SK-N-SH (cell line): Measurements from ENCODE around the gene ZNF319. TPM values are rescaled to one million over a fixed set of nuclear protein-coding genes. Genes with fewer than 3 reads are reported as not detected.

Source experiments
- CTCF ChIA-PET: fragments of 300-600, 350-600 bp; formaldehyde crosslinking; extraction: SDS; loops from one replicate; lab custom pipeline; 2021; lab: Yijun Ruan, JAX
- POLR2A ChIA-PET: fragments of 350-600 bp; sonication (Branson Sonifier 250); formaldehyde crosslinking; extraction: SDS; loops from one replicate; lab custom pipeline; 2020; ENCODE audit warnings: antibody characterized with exemption, inconsistent platforms; lab: Yijun Ruan, JAX
- DNase-seq: peaks from one replicate; pipeline ENCODE4 v3.0.0; 2012
- H2AFZ ChIP-seq: fragments of 200-600 bp; sonication (generic); 2 replicates; pipeline ENCODE4 v1.8.1; 2016; ENCODE audit warnings: antibody characterized with exemption, mild to moderate bottlenecking, low read depth
- H3F3A ChIP-seq: fragments of 200-600 bp; sonication (generic); replicated peaks from 2 replicates; pipeline ENCODE3; 2016; ENCODE audit warnings: antibody characterized with exemption, mild to moderate bottlenecking; ENCODE audit not compliant: insufficient read depth
- H3K27ac ChIP-seq, 2 experiments: fragments of 200-500 bp in 1 of 2; fragments of 200-600 bp in 1 of 2; sonication (Bioruptor generic) in 1 of 2; sonication (generic), shearing (Covaris generic) in 1 of 2; 2 replicates each; pipeline versions ENCODE4 v1.5.1 to v1.6.1; 2014 to 2016; ENCODE audit warnings: low read depth in 2 of 2, inconsistent platforms in 1 of 2, low read length in 1 of 2, mild to moderate bottlenecking in 1 of 2, mixed read lengths in 1 of 2
- H3K27me3 ChIP-seq: fragments of 200-600 bp; sonication (generic), shearing (Covaris generic); 2 replicates; pipeline ENCODE4 v1.6.1; 2016; ENCODE audit warnings: mixed run types; ENCODE audit not compliant: insufficient read depth
- H3K36me3 ChIP-seq, 2 experiments: fragments of 200-500 bp in 1 of 2; fragments of 200-600 bp in 1 of 2; sonication (Bioruptor generic) in 1 of 2; sonication (generic) in 1 of 2; replicated peaks in 1 of 2; 2 replicates each; pipeline versions ENCODE3 to v1.5.1; 2014 to 2016; ENCODE audit warnings: low read length in 1 of 2, mild to moderate bottlenecking in 1 of 2; ENCODE audit not compliant: insufficient read depth in 2 of 2, control insufficient read depth in 1 of 2
- H3K4me1 ChIP-seq, 2 experiments: fragments of 200-500 bp in 1 of 2; fragments of 200-600 bp in 1 of 2; sonication (Bioruptor generic) in 1 of 2; sonication (generic), shearing (Covaris generic) in 1 of 2; 2 replicates each; pipeline versions ENCODE4 v1.5.1 to v1.6.1; 2014 to 2016; ENCODE audit warnings: low read depth in 1 of 2, low read length in 1 of 2, mixed run types in 1 of 2; ENCODE audit not compliant: insufficient read depth in 2 of 2, control insufficient read depth in 1 of 2
- H3K4me2 ChIP-seq: fragments of 200-600 bp; sonication (generic), shearing (Covaris generic); 2 replicates; pipeline ENCODE4 v1.6.1; 2017; ENCODE audit warnings: mixed run types
- H3K4me3 ChIP-seq, 2 experiments: fragments of 200-500 bp in 1 of 2; fragments of 200-600 bp in 1 of 2; sonication (Bioruptor generic) in 1 of 2; sonication (generic), shearing (Covaris generic) in 1 of 2; 2 replicates each; pipeline versions ENCODE4 v1.5.1 to v1.8.1; 2014 to 2016; ENCODE audit warnings: low read depth in 2 of 2, inconsistent platforms in 1 of 2, low read length in 1 of 2, mild to moderate bottlenecking in 1 of 2, mixed read lengths in 1 of 2, moderate library complexity in 1 of 2
- H3K79me2 ChIP-seq: fragments of 200-600 bp; sonication (generic); 2 replicates; pipeline ENCODE4 v1.8.1; 2017; ENCODE audit warnings: mild to moderate bottlenecking; ENCODE audit not compliant: insufficient read depth
- H3K9ac ChIP-seq: fragments of 200-600 bp; sonication (generic); 2 replicates; pipeline ENCODE4 v1.6.1; 2017; ENCODE audit warnings: mixed run types
- H3K9me2 ChIP-seq: fragments of 200-600 bp; sonication (generic); 2 replicates; pipeline ENCODE4 v1.6.1; 2017; ENCODE audit warnings: mixed run types
- H3K9me3 ChIP-seq: fragments of 200-600 bp; sonication (generic); 2 replicates; pipeline ENCODE4 v1.6.1; 2017; ENCODE audit warnings: mixed run types, mild to moderate bottlenecking, moderate library complexity
- H4K20me1 ChIP-seq: fragments of 200-600 bp; sonication (generic); 2 replicates; pipeline ENCODE4 v1.6.1; 2017; ENCODE audit warnings: mild to moderate bottlenecking, mixed run types; ENCODE audit not compliant: insufficient read depth
- CHD2 ChIP-seq: fragments of 150-350 bp; IDR thresholded peaks from 2 replicates; pipeline ENCODE4 v1.6.1; 2018; ENCODE audit warnings: low read length; ENCODE audit not compliant: partially characterized antibody
- EP300 ChIP-seq, 2 experiments: IDR thresholded peaks; 2 replicates each; pipeline versions ENCODE4 v1.4.0 to v1.6.1; 2012; ENCODE audit warnings: borderline replicate concordance in 1 of 2, low read depth in 1 of 2, low read length in 1 of 2
- EZH2phosphoT487 ChIP-seq: fragments of 200-600 bp; sonication (generic); IDR thresholded peaks from 2 replicates; pipeline ENCODE4 v1.6.1; 2017; ENCODE audit warnings: low read depth, mixed run types, mild to moderate bottlenecking, antibody characterized with exemption, moderate library complexity, borderline replicate concordance
- JUND ChIP-seq: IDR thresholded peaks from 2 replicates; pipeline ENCODE4 v1.4.0; 2012
- RAD21 ChIP-seq: IDR thresholded peaks from 2 replicates; pipeline ENCODE4 v1.6.1; 2012; ENCODE audit warnings: mild to moderate bottlenecking, low read length
- RCOR1 ChIP-seq: fragments of 150-350 bp; IDR thresholded peaks from 2 replicates; pipeline ENCODE4 v1.6.1; 2017; ENCODE audit warnings: antibody characterized with exemption, low read length
- TAF1 ChIP-seq: IDR thresholded peaks from 2 replicates; pipeline ENCODE4 v1.6.1; 2012; ENCODE audit warnings: low read depth, mild to moderate bottlenecking, low read length, moderate library complexity, borderline replicate concordance
- TCF12 ChIP-seq: IDR thresholded peaks from 2 replicates; pipeline ENCODE4 v1.4.0; 2012
- TEAD4 ChIP-seq: IDR thresholded peaks from 2 replicates; pipeline ENCODE4 v1.4.0; 2012; ENCODE audit warnings: mild to moderate bottlenecking, borderline replicate concordance; ENCODE audit not compliant: insufficient read depth
- YY1 ChIP-seq: IDR thresholded peaks from 2 replicates; pipeline ENCODE4 v1.4.0; 2012; ENCODE audit warnings: low read depth, mild to moderate bottlenecking
- WGBS: methylation state at CpG from one replicate; pipeline ENCODE4 v1.1.6; 2017; ENCODE audit warnings: low lambda C conversion rate; 5-methylcytosine and 5-hydroxymethylcytosine counted together
- polyA plus RNA-seq, 3 experiments: library from polyadenylated mRNA; depleted of rRNA; stranded (reverse); fragments of >200 nt; gene quantifications; 2 replicates each; pipeline ENCODE4 v1.2.3, GENCODE V29; 2012
- TF ChIP-seq, protein P1 (sequence below): fragments of 200-600 bp; sonication (generic); IDR thresholded peaks from 2 replicates; pipeline ENCODE4 v1.6.1; 2017; ENCODE audit warnings: antibody characterized with exemption, mild to moderate bottlenecking, moderate library complexity
- TF ChIP-seq, protein P2 (sequence below): IDR thresholded peaks from 2 replicates; pipeline ENCODE4 v1.6.1; 2012; ENCODE audit warnings: mild to moderate bottlenecking, low read depth, low read length, moderate library complexity
- TF ChIP-seq, protein P3 (sequence below): fragments of 150-350 bp; IDR thresholded peaks from 2 replicates; pipeline ENCODE4 v1.6.1; 2017; ENCODE audit warnings: antibody characterized with exemption, low read length, low read depth, borderline replicate concordance
- TF ChIP-seq, protein P4 (sequence below): IDR thresholded peaks from 2 replicates; pipeline ENCODE4 v1.4.0; 2012; ENCODE audit warnings: low read depth

ZNF319 gene
- polyA plus RNA-seq, 1 of the 3 experiments (the other 2 are of a cell fraction), result 7.6 TPM

DNA sequence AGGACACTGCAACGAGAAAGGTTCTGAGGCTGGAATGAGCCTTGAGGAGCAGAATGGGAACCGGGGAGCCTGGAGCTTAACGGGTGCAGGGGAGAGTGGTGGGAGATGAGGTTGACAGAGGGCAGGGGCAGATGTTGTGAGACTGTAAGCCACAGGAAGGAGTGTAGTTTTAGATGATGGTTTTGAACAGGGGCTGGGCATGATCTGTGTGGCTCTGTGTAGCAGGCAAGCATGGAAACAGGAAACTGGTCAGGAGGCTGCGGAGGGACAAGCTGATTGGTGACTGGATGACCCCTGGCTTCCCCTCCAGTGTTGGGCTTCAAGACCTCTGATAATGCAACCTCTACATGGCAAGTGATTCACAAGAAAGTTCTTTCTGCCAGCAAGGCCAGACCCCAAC lies 28.2 kb downstream of the ZNF319 start (continued):
- TF ChIP-seq, protein P1, sequence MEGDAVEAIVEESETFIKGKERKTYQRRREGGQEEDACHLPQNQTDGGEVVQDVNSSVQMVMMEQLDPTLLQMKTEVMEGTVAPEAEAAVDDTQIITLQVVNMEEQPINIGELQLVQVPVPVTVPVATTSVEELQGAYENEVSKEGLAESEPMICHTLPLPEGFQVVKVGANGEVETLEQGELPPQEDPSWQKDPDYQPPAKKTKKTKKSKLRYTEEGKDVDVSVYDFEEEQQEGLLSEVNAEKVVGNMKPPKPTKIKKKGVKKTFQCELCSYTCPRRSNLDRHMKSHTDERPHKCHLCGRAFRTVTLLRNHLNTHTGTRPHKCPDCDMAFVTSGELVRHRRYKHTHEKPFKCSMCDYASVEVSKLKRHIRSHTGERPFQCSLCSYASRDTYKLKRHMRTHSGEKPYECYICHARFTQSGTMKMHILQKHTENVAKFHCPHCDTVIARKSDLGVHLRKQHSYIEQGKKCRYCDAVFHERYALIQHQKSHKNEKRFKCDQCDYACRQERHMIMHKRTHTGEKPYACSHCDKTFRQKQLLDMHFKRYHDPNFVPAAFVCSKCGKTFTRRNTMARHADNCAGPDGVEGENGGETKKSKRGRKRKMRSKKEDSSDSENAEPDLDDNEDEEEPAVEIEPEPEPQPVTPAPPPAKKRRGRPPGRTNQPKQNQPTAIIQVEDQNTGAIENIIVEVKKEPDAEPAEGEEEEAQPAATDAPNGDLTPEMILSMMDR, result no peak

DNA sequence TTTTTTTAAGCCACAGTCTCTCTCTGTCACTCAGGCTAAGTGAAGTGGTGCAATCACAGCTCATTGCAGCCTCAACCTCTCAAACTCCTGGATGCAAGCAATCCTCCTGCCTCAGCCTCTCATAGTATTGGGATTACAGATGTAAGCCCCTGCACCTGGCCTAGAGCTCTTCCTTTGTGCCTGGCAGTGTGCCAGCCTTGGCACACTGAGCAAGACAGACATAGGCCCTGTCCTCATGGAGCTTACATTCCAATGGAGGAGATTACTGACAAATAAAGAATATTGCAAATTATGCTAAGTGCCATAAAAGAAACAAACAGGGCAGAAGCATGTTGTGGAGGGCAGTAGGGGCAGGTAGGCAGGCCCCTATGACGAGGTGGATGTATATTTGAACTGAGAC lies 28.6 kb downstream of the ZNF319 start:
- Histone ChIP-seq H3K27me3 (no peaks in the 10 kb centered on the region; the same call in 1 of the 2 replicates), H3F3A (no peaks in the 10 kb centered on the region), H3K9ac (no peak overlapping the region), H3K9me3 (no peaks in the 10 kb centered on the region), H3K4me2 (no peak overlapping the region)
- no peak for TF ChIP-seq RAD21
- TF ChIP-seq CHD2, result no peak
- TF ChIP-seq, all 33 proteins: peak for 0
- Histone ChIP-seq H3K9me2 (no peaks in the 10 kb centered on the region), H3K36me3 (no peaks in the 10 kb centered on the region), H3K27ac (no peak overlapping the region), H3K4me1 (no peaks in the 10 kb centered on the region; a peak in 1 of 4 replicates), H3K79me2 (no peaks in the 10 kb centered on the region), H2AFZ (no peak overlapping the region), H4K20me1 (no peaks in the 10 kb centered on the region), H3K4me3 (no peak overlapping the region)
- WGBS, result 62% methylated on average over 1 of the region's 1 CpG
- ChIA-PET CTCF (interaction anchor here (0.6 to 1.6 kb wide), 4 partner anchors 71 to 689 kb away, joined by 3 to 5 read pairs (median 3); no protein-coding TSS in a partner anchor), POLR2A (no interaction called here)
- no peak for DNase-seq

DNA sequence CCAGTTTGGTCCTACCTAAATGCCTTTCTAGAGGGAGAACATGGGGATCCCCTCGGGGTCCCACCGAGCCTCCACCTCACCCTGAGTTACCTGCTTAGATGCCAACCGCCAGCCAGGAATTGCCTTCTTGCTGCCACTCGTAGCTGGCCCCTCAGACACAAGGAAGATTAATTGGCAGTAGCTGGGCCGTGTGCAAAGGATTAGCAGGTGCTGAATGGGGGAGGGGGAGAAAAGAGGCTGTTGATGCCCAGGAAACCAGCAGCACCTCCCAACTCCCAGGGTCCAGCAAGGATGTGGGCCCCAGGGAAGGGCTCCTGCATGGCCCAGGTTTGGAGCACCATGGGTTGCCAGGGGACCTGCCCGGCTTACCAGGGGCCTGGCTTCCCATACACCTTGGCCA lies 29.5 kb downstream of the ZNF319 start, which contains the start of gene CNGB1:
Gene CNGB1 (minus strand): TSS at position 159 of the 400 bp plus-strand sequence. CDS start 3,842 bp downstream, outside the sequence.
- ChIA-PET CTCF (interaction anchor here (1.1 kb wide), 1 partner anchor 29 kb away, joined by 3 read pairs; no protein-coding TSS in a partner anchor), POLR2A (no interaction called here)
- no peak within 1 kb of the TSS for H3K9ac ChIP-seq
- H3K4me3 ChIP-seq, result no peak within 1 kb of the TSS
- H3F3A ChIP-seq, result no peaks in the 10 kb centered on the region
- 49% methylated on average over 5 of the region's 6 CpGs for WGBS
- no peaks in the 10 kb centered on the region for H3K9me2 ChIP-seq
- no peaks in the 10 kb centered on the region for H4K20me1 ChIP-seq
- no peak for DNase-seq
- H3K4me2 ChIP-seq, result no peak within 1 kb of the TSS
- H3K4me1 ChIP-seq, result peaks cover 0 to 3% of the 10 kb centered on the region in 2 experiments; a peak in 1 of 4 replicates
- H3K79me2 ChIP-seq, result no peaks in the 10 kb centered on the region
- H3K27ac ChIP-seq, result no peak within 1 kb of the TSS
- H3K9me3 ChIP-seq, result no peaks in the 10 kb centered on the region
- H3K36me3 ChIP-seq, result no peaks in the 10 kb centered on the region
- H2AFZ ChIP-seq, result no peak within 1 kb of the TSS
- H3K27me3 ChIP-seq, result no peaks in the 10 kb centered on the region; the same call in 1 of the 2 replicates
- TF ChIP-seq, protein P2, sequence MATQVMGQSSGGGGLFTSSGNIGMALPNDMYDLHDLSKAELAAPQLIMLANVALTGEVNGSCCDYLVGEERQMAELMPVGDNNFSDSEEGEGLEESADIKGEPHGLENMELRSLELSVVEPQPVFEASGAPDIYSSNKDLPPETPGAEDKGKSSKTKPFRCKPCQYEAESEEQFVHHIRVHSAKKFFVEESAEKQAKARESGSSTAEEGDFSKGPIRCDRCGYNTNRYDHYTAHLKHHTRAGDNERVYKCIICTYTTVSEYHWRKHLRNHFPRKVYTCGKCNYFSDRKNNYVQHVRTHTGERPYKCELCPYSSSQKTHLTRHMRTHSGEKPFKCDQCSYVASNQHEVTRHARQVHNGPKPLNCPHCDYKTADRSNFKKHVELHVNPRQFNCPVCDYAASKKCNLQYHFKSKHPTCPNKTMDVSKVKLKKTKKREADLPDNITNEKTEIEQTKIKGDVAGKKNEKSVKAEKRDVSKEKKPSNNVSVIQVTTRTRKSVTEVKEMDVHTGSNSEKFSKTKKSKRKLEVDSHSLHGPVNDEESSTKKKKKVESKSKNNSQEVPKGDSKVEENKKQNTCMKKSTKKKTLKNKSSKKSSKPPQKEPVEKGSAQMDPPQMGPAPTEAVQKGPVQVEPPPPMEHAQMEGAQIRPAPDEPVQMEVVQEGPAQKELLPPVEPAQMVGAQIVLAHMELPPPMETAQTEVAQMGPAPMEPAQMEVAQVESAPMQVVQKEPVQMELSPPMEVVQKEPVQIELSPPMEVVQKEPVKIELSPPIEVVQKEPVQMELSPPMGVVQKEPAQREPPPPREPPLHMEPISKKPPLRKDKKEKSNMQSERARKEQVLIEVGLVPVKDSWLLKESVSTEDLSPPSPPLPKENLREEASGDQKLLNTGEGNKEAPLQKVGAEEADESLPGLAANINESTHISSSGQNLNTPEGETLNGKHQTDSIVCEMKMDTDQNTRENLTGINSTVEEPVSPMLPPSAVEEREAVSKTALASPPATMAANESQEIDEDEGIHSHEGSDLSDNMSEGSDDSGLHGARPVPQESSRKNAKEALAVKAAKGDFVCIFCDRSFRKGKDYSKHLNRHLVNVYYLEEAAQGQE, result no peak
- TF ChIP-seq, protein P3, sequence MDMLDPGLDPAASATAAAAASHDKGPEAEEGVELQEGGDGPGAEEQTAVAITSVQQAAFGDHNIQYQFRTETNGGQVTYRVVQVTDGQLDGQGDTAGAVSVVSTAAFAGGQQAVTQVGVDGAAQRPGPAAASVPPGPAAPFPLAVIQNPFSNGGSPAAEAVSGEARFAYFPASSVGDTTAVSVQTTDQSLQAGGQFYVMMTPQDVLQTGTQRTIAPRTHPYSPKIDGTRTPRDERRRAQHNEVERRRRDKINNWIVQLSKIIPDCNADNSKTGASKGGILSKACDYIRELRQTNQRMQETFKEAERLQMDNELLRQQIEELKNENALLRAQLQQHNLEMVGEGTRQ, result no peak
- TF ChIP-seq YY1 (no peak), TAF1 (no peak), EZH2phosphoT487 (no peak), EP300 (IDR thresholded peaks at IDR 0.05; ENCODE audit: borderline replicate concordance in 1 of 2, low read depth in 1 of 2, low read length in 1 of 2) (no peak), JUND (no peak), TEAD4 (no peak), TCF12 (no peak), RCOR1 (no peak)
- TF ChIP-seq, protein P4, sequence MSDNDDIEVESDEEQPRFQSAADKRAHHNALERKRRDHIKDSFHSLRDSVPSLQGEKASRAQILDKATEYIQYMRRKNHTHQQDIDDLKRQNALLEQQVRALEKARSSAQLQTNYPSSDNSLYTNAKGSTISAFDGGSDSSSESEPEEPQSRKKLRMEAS, result no peak
